Upper lobe of left lung (tissue), 4 donors: ENCODE data around the gene BICRAL.

Experiments used
- CTCF ChIP-seq, 6 experiments: fragments of 450-650 bp in 4 of 6; fragments of 200-600 bp in 2 of 6; sonication (generic) in 2 of 6; IDR thresholded peaks; one replicate each; pipeline ENCODE4 v1.5.1; 2016 to 2019; ENCODE audit warnings: antibody characterized with exemption in 6 of 6
- EP300 ChIP-seq, 4 donors: sonication (generic); formaldehyde crosslinking; IDR thresholded peaks; one replicate each; pipeline ENCODE4 v1.5.1; 2017; ENCODE audit warnings: antibody characterized with exemption in 4 of 4, control low read depth in 2 of 4

GRCh38 chr6:42870145-42870936 is 88.5 kb downstream of the BICRAL start:
- TF ChIP-seq EP300 (IDR thresholded peaks at IDR 0.05) (no peak), CTCF (IDR thresholded peaks at IDR 0.05) (no peak)
